ENCODE results near the gene SLC22A23. TPM values are rescaled to one million over a fixed set of nuclear protein-coding genes. Genes with fewer than 3 reads are reported as not detected.
A peak's percentile ranks its signal among the peaks of the same experiment; 100 is the strongest.

SLC22A23 gene
- total and polyA plus RNA-seq, 8 donors = 4.9 to 27.9 (median 14.2) TPM

DNA sequence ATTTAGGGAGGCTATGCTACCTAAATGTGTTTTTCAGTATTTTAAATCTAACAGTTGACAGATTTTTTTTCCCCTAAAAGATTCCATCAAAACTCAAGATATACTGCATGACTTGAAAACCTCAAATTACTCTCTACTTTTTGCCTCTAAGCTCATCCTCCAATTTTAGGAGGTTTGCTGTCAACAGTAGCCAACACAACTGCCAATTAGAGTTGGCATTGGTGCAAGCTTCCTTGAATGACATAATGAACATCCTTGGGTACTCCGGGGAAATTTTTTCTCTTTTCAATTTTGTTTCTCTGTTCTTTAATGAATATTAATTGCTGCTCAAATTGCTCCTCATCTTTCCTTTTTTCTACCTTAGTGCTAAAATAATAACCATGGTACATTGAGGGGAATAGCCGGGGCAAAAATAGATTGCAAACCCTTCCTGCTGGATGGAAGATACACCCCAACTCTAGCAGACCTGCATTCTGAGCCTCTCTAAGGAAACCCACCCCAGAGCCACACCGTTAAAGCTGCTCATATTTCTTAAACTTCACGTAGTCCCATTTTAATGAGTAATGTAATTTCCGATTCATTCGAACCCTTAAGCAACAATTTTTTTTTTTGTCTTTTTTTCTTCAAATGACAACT is 34.3 kb downstream of the SLC22A23 start:
- DNase-seq (no peak), FAIRE-seq (no peak), ATAC-seq (no peak)
- Histone ChIP-seq H3K4me3 (no peak overlapping the region), H3K27me3 (no peaks in the 10 kb centered on the region), H3K4me1 (peaks cover 20 to 39% (median 33%) of the 10 kb centered on the region in 3 donors), H3K9me3 (no peaks in the 10 kb centered on the region), H3K27ac (no peak overlapping the region), H3K36me3 (no peaks in the 10 kb centered on the region)
- no peak for TF ChIP-seq CTCF (IDR thresholded peaks at IDR 0.05)
- WGBS, 2 donors = 88 to 90% methylated on average over 6 of the region's 6 CpGs
- intact Hi-C loops (cut with DNase I) = no loop called here

DNA sequence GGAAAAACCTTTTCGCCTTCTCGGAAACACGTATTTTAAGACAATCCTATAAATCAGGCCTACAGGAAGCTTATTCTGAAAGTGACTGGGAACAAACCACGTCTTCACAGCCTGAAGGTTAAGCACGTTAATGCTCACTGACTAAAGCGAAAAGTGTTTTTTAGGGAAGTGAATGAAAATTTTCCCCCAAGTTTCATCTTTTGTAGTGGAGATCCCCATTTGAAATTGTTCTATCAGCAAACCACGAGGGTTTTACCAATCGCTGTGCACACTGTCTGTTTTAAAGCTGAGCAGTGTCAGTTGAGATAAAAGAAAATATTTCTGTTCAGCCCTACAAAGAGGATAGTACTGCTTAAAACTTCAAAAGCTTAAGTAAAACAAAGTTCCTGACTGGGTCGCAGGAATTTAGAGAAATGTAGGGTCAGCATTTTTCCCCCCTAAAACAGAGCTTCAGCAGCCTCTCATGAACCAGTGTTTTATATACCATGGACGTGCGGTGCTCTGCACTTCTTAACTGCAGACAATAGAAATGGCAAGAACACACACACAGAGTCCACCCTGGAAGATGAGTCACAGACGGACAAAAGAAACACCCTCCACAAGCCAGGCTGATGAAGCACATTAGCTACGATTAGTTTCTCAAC is 34.9 kb downstream of the SLC22A23 start:
- Histone ChIP-seq H3K27ac (no peak overlapping the region), H3K4me3 (no peak overlapping the region), H3K36me3 (no peaks in the 10 kb centered on the region), H3K27me3 (no peaks in the 10 kb centered on the region), H3K9me3 (no peaks in the 10 kb centered on the region), H3K4me1 (peaks cover 16 to 41% (median 32%) of the 10 kb centered on the region in 3 donors)
- intact Hi-C loops (cut with DNase I) = no loop called here
- ATAC-seq (no peak), DNase-seq (no peak), FAIRE-seq (no peak)
- 82 to 85% methylated on average over 13 of the region's 13 CpGs for WGBS, 2 donors
- no peak for TF ChIP-seq CTCF (IDR thresholded peaks at IDR 0.05)

DNA sequence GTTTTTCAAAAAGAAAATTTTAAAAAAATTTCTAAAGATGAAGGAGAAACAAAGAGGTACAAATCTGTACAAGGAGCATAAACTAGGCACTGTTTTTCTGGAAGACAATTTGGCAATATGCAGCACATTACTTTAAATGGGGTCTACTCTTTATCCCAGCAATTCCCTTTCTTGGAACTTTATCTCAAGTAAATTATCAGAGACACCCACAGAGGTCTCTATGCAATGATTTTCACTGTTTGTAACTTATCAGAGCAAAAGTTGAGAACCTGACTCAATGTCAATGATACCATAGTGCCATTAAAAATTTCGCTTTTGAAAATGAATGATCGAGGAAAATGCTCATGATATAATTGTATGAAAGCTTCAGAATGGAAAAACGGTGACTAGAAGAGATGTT is 35.7 kb downstream of the SLC22A23 start:
- H3K27me3 ChIP-seq = no peaks in the 10 kb centered on the region
- DNase-seq = no peak
- no peak overlapping the region for H3K27ac ChIP-seq
- no peak overlapping the region for H3K4me3 ChIP-seq
- WGBS, 2 donors = 82 to 90% methylated on average over 3 of the region's 3 CpGs
- no peaks in the 10 kb centered on the region for H3K9me3 ChIP-seq
- TF ChIP-seq CTCF (IDR thresholded peaks at IDR 0.05) = no peak
- no peak for ATAC-seq
- no peaks in the 10 kb centered on the region for H3K36me3 ChIP-seq
- FAIRE-seq = no peak
- H3K4me1 ChIP-seq = peaks cover 16 to 36% (median 32%) of the 10 kb centered on the region in 3 donors
- intact Hi-C loops (cut with DNase I) = no loop called here

- DNase-seq (no peak), FAIRE-seq (no peak), ATAC-seq (peak; percentile 43 to 78 (median 63))
- no peaks in the 10 kb centered on the region for H3K27me3 ChIP-seq
- no peaks in the 10 kb centered on the region for H3K36me3 ChIP-seq
- WGBS, 2 donors = 32 to 33% methylated on average over 3 of the region's 3 CpGs
- H3K4me1 ChIP-seq = peaks cover 16 to 36% (median 32%) of the 10 kb centered on the region in 3 donors
- peak overlapping the region in 3 of 4 donors; percentile 22 to 71 (median 70) for H3K27ac ChIP-seq
- H3K4me3 ChIP-seq = no peak overlapping the region
- H3K9me3 ChIP-seq = no peaks in the 10 kb centered on the region
- intact Hi-C loops (cut with DNase I) = no loop called here
- TF ChIP-seq CTCF (IDR thresholded peaks at IDR 0.05) = no peak
Measured at GRCh38 chr6:3419624-3420272, 37.1 kb downstream of the SLC22A23 start.
